IPS-15b (cell line): ENCODE data around the gene GALNT8.
"Not testable (repeated sequence)": the region's sequence is repeated elsewhere in the genome, so short reads cannot be mapped to it uniquely, and the experiment has no call there.

ENCODE experiments used
- H3K27me3 ChIP-seq: one replicate; pipeline ENCODE4 v1.6.1; 2013; ENCODE audit warnings: low read length; ENCODE audit not compliant: control insufficient read depth, insufficient read depth
- H3K36me3 ChIP-seq: one replicate; pipeline ENCODE4 v1.6.1; 2013; ENCODE audit warnings: low read length; ENCODE audit not compliant: control insufficient read depth, insufficient read depth
- H3K4me1 ChIP-seq: one replicate; pipeline ENCODE4 v1.6.1; 2013; ENCODE audit warnings: mild to moderate bottlenecking, low read length; ENCODE audit not compliant: control insufficient read depth, insufficient read depth
- H3K4me3 ChIP-seq: one replicate; pipeline ENCODE4 v1.5.1; 2013; ENCODE audit warnings: low read depth, low read length
- H3K9ac ChIP-seq: one replicate; pipeline ENCODE4 v1.6.1; 2013; ENCODE audit warnings: low read depth, mild to moderate bottlenecking, low read length
- H3K9me3 ChIP-seq: one replicate; pipeline ENCODE4 v1.6.1; 2013; ENCODE audit warnings: mild to moderate bottlenecking, low read length; ENCODE audit not compliant: control insufficient read depth, insufficient read depth

GALNT8 gene

DNA sequence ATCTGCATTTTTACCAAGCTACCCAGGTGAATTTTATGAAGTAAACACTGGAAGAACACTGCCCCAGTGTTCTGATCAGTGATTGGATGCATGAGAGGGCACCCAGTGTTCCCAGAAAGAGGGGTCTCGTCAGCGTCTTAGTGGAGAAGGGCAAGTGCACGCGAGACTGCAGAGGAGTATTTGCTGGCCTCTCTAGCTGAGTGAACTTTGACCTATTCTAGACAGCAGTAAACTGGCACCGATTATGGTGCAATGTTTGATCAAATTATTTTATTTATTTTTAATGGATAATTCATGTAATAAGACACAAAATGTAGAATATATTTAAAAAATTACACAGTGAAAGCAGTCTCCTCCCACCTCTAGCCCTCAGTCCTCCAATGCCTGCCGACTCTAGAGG, 5.3 kb upstream of the GALNT8 start:
- H3K9ac ChIP-seq, result no peak overlapping the region
- H3K27me3 ChIP-seq, result no peaks in the 10 kb centered on the region
- no peaks in the 10 kb centered on the region for H3K36me3 ChIP-seq
- H3K9me3 ChIP-seq, result no peaks in the 10 kb centered on the region
- no peak overlapping the region for H3K4me3 ChIP-seq
- peaks cover 8% of the 10 kb centered on the region for H3K4me1 ChIP-seq

DNA sequence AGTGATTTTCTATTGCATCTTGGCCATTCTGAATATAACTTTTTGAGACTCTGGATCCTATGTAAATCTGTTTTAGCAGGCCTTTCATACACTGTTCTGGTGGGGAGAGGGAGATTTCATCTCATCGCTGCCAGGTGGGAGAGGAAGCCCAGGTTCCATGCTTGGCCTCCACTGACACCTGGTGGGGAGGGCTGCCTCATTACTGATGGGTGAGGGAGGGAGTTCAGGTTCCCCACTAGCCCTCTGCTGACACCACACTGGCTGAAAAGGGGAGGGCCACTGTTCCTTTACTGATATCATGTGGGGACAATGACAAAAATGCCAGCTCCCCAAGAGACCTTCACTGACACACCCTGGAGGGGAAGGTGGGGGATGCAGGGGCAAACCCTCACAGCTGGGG, 2.4 kb upstream of the GALNT8 start:
- H3K4me1 ChIP-seq, result peaks cover 21% of the 10 kb centered on the region
- no peak overlapping the region for H3K9ac ChIP-seq
- H3K27me3 ChIP-seq, result no peaks in the 10 kb centered on the region
- H3K4me3 ChIP-seq, result no peak overlapping the region
- no peaks in the 10 kb centered on the region for H3K36me3 ChIP-seq
- no peaks in the 10 kb centered on the region for H3K9me3 ChIP-seq

DNA sequence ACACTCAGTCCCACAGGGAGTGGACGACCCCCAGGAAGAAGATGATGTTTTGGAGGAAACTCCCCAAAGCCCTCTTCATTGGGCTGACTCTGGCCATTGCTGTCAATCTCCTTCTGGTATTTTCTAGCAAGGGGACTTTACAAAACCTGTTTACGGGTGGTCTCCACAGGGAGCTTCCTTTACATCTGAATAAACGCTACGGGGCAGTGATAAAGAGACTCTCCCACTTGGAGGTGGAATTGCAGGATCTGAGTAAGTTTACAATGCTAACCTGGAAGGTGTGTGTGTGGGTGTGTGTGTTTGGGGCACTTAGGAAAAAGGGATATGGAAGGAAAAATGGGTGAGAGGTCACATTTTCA, 416 bp downstream of the GALNT8 start:
- Histone ChIP-seq H3K27me3 (no peaks in the 10 kb centered on the region), H3K4me3 (peak overlapping the region; percentile 16), H3K4me1 (peaks cover 21% of the 10 kb centered on the region), H3K36me3 (no peaks in the 10 kb centered on the region), H3K9me3 (no peaks in the 10 kb centered on the region), H3K9ac (no peak overlapping the region)

GRCh38 chr12:4721587-4721986, 1.4 kb downstream of the GALNT8 start:
- not testable (repeated sequence) for H3K36me3 ChIP-seq, H3K9me3 ChIP-seq, H3K9ac ChIP-seq, H3K4me3 ChIP-seq, H3K27me3 ChIP-seq
- peaks cover 21% of the 10 kb centered on the region for H3K4me1 ChIP-seq

GRCh38 chr12:4723226-4723625, 3.0 kb downstream of the GALNT8 start:
- Histone ChIP-seq H3K9ac (no peak overlapping the region), H3K9me3 (no peaks in the 10 kb centered on the region), H3K4me3 (no peak overlapping the region), H3K4me1 (peaks cover 21% of the 10 kb centered on the region), H3K27me3 (no peaks in the 10 kb centered on the region), H3K36me3 (no peaks in the 10 kb centered on the region)

DNA sequence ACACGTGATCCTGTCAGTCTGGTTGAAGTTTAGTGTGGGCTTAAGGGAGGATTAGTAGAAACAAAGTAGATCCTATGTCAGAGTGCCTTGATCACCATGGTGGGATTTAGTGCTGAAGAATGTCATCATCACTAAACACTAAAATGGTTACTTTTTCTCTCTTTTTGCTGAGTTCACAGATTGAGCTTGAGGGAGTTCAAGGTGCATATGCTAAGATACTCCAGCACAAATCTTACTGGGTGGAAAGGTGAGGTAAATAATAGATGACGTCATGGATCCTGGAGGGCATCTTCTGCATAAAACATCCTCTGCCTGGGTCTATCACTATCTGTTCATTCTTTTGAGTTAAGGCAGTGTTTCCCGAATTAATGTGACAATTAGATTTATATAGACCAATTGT, 4.9 kb downstream of the GALNT8 start:
- H3K27me3 ChIP-seq, result no peaks in the 10 kb centered on the region
- H3K9me3 ChIP-seq, result no peaks in the 10 kb centered on the region
- no peak overlapping the region for H3K9ac ChIP-seq
- no peaks in the 10 kb centered on the region for H3K36me3 ChIP-seq
- no peak overlapping the region for H3K4me3 ChIP-seq
- H3K4me1 ChIP-seq, result peaks cover 12% of the 10 kb centered on the region

DNA sequence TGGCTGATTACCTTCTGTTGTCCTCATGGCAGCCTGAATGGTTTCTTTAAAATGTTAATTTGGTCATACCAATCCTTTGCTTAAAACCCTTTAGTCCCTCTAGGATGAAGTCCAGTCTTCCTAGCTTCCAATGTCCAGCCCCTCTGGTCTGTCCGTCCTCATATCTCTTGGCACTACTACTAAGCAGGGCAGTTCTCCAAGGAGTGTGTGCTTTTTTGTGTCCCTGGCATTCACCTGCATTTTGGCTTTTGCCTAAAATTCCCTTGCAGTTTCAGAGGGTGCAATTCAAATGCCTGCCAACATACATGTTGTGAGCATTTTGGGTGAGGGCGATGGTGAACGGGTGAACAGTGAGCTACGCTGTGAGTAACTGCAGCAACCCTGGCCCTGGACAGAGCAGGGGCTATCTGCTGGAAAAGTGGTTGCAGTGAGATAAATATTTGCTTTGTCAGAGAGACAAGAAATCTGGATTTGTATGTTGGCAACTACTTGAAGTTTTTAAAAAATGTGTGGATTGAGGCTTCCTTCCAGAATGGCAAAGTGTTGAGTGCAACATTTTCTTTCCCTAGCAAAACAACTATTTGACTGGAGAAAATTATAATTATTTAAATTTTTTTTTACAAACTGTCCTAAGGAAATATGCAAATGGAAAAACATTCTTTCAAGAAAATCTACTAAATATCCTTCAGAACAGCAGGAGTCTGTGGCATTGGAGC, 14.6 kb downstream of the GALNT8 start:
- Histone ChIP-seq H3K4me3 (no peak overlapping the region), H3K9ac (no peak overlapping the region), H3K27me3 (no peaks in the 10 kb centered on the region)

DNA sequence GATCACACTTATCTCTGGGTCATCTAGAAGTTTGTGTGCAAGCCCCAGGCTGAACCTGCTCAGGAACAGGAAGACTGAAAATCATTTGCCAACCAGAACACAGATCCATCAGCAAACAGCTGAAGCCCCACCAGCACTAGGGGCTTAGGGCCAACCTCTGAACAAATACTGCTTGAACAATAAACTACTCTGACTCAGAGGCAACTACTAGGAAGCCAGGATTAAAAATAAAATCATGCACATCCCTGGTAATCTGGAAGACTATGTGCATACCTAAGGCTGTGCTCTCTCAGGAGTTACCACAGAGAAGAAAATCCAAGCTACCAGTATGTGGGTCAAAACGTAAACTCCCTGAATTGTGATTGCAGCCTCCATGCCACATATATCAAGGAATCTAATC, 15.9 kb downstream of the GALNT8 start:
- H3K36me3 ChIP-seq, result no peaks in the 10 kb centered on the region
- H3K9me3 ChIP-seq, result no peaks in the 10 kb centered on the region
- no peak overlapping the region for H3K9ac ChIP-seq
- no peaks in the 10 kb centered on the region for H3K4me1 ChIP-seq
- H3K27me3 ChIP-seq, result no peaks in the 10 kb centered on the region
- H3K4me3 ChIP-seq, result no peak overlapping the region

More for the DNA sequence above, 14.6 kb downstream of the GALNT8 start:
- Histone ChIP-seq H3K9me3 (no peaks in the 10 kb centered on the region), H3K36me3 (no peaks in the 10 kb centered on the region), H3K4me1 (no peaks in the 10 kb centered on the region)

DNA sequence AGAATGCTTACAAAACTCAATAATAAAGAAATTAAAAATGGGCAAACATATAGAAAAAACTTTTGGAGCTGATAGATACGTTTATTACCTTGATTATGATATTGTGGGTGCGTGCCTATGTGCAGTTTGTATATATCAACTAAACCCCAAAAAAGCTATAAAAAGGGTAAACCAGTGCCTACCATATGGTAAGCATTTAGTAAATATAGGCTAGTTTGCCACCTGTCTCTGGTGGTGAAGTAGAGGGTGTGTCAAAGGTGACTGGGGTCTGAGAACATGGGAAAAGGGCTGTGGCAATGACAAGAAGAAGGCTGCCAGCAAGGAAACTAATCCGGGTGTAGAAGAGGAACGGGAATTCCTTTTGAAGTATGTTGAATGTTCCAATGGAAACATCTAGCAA, 18.3 kb downstream of the GALNT8 start:
- Histone ChIP-seq H3K4me3 (no peak overlapping the region), H3K9ac (no peak overlapping the region), H3K27me3 (no peaks in the 10 kb centered on the region)

DNA sequence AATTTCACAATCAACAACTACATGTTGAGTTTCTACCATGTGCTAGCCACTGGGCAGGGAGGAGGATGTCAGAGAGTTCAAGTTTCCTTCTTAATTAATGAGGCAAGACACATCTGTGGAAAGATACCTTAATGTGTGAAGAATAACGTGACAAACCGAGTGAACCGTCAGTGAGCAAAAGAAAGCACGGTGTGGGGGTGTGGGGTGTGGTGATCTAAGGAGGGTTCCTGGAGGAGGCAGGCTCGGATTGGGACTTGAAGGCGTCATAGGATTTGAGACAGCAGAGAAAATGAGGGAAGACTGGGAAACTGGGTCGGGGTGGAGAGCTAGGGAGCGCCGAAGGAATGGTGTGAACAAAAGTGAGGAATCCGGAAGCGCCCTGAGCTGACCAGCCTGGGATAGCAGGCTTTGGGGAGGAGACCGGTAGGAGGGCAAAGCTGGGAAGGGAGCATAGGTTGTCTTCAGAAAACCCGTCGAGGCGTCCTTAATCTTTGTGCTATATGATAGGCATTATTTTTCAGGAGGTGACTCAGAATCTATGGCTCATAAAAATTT, 22.3 kb downstream of the GALNT8 start:
- Histone ChIP-seq H3K4me3 (no peak overlapping the region), H3K27me3 (no peaks in the 10 kb centered on the region), H3K9ac (no peak overlapping the region)

More for the DNA sequence above, 18.3 kb downstream of the GALNT8 start:
- H3K36me3 ChIP-seq, result no peaks in the 10 kb centered on the region
- no peaks in the 10 kb centered on the region for H3K4me1 ChIP-seq
- no peaks in the 10 kb centered on the region for H3K9me3 ChIP-seq

GRCh38 chr12:4743046-4743445, 22.8 kb downstream of the GALNT8 start:
- Histone ChIP-seq H3K9me3 (no peaks in the 10 kb centered on the region), H3K27me3 (no peaks in the 10 kb centered on the region), H3K9ac (no peak overlapping the region), H3K4me1 (no peaks in the 10 kb centered on the region), H3K36me3 (no peaks in the 10 kb centered on the region), H3K4me3 (no peak overlapping the region)

More for the DNA sequence above, 22.3 kb downstream of the GALNT8 start:
- Histone ChIP-seq H3K9me3 (no peaks in the 10 kb centered on the region), H3K36me3 (no peaks in the 10 kb centered on the region), H3K4me1 (no peaks in the 10 kb centered on the region)

DNA sequence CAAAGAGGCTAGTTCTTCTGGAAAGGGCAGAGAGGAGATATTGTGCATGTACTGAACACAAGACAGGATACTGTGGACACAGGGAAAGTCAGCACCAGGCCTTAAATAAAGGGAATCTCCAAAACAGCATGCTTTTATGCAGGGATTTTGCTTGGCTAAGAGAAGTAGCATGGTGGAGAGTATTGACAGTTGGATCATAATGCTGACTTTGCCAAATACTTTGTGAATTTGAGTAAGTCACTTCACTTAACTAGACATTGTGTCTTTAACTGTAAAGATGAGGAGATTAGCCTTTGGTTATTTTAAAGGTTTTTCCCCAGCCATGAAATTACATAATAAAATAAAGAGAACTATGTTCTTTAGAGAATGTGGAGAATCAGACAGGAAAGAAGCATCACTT, 24.5 kb downstream of the GALNT8 start:
- no peaks in the 10 kb centered on the region for H3K27me3 ChIP-seq

More for the DNA sequence above, 24.5 kb downstream of the GALNT8 start:
- Histone ChIP-seq H3K36me3 (no peaks in the 10 kb centered on the region), H3K9me3 (no peaks in the 10 kb centered on the region), H3K4me1 (no peaks in the 10 kb centered on the region), H3K4me3 (no peak overlapping the region), H3K9ac (no peak overlapping the region)
